Thyroid gland (tissue), 4 donors: Measurements from ENCODE around the gene ADARB2. TPM values are rescaled to one million over a fixed set of nuclear protein-coding genes. Genes with fewer than 3 reads are reported as not detected.
A peak's percentile ranks its signal among the peaks of the same experiment; 100 is the strongest.

Source experiments
- DNase-seq, 2 donors: peaks; one replicate each; pipeline ENCODE4 v3.0.0-alpha.2; 2019
- H3K27ac ChIP-seq, 3 donors: fragments of 200-600 bp; sonication (generic); 1 replicate in 2 of 3; 2 replicates in 1 of 3; pipeline ENCODE4 v1.5.1; 2016 to 2019; ENCODE audit warnings: mild to moderate bottlenecking in 1 of 3, moderate library complexity in 1 of 3
- H3K27me3 ChIP-seq: fragments of 200-600 bp; sonication (generic); one replicate; pipeline ENCODE4 v1.5.1; 2019
- H3K36me3 ChIP-seq, 2 donors: fragments of 200-600 bp; sonication (generic); one replicate each; pipeline ENCODE4 v1.5.1; 2016 to 2019
- H3K4me1 ChIP-seq, 2 donors: fragments of 200-600 bp; sonication (generic); one replicate each; pipeline ENCODE4 v1.5.1; 2017 to 2019
- H3K4me3 ChIP-seq, 3 donors: fragments of 200-600 bp; sonication (generic); replicated peaks in 1 of 3; 1 replicate in 2 of 3; 2 replicates in 1 of 3; pipeline ENCODE4 v1.5.1; 2016; ENCODE audit warnings: mild to moderate bottlenecking in 1 of 3
- H3K9me3 ChIP-seq: fragments of 200-600 bp; sonication (generic); one replicate; pipeline ENCODE4 v1.5.1; 2017
- POLR2A ChIP-seq, 2 donors: fragments of 450-650 bp; IDR thresholded peaks; one replicate each; pipeline ENCODE4 v1.6.1; 2017; ENCODE audit warnings: antibody characterized with exemption in 2 of 2, mild to moderate bottlenecking in 2 of 2, moderate library complexity in 1 of 2
- WGBS, 2 donors: methylation state at CpG; one replicate each; pipeline ENCODE4 v1.1.5; 2017; 5-methylcytosine and 5-hydroxymethylcytosine counted together
- intact Hi-C: fragments of 100-400 bp; cut with DNase I; formaldehyde crosslinking; loops from one replicate; pipeline ENCODE4 v1.15.1; 2023
- total RNA-seq, 4 donors: library from RNA; depleted of rRNA; stranded (reverse); fragments of >200 nt; gene quantifications; one replicate each; pipeline ENCODE4 v1.2.3, GENCODE V29; 2016
- TF ChIP-seq, protein P1 (sequence below), 6 experiments: fragments of 200-600 bp in 3 of 6; fragments of 450-650 bp in 3 of 6; sonication (generic) in 3 of 6; IDR thresholded peaks; one replicate each; pipeline ENCODE4 v1.5.1; 2016 to 2019; ENCODE audit warnings: antibody characterized with exemption in 6 of 6, mild to moderate bottlenecking in 2 of 6, inconsistent platforms in 1 of 6, moderate library complexity in 1 of 6

ADARB2 gene
- total RNA-seq, 4 donors from 2014 or later: 0.08 to 0.15 TPM; not detected in 2

DNA sequence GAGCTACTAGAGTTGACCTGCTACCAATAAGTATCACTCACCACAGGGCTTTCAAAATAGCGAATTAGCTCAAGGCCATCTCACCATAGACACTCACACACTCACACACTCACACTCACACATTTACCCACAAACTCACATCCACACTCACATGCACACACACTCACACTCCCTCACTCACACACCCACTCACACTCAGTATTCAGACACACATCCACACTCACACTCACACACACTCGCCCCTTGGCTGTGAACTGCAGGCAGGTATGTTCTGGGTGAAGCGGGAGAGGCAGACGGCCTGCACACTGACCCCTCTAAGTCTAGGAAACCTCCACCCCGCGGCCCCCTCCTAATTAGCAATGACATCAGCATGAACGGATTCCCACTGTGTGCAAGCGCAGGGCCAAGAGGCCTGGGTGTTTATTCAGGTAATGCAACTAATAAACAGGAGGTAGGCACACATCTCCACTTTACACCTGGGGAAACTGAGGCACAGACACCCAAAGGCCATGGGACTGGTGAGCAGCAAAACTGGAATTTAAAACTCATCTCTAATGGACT, 94.6 kb downstream of the ADARB2 start:
- no peak overlapping the region for H3K4me3 ChIP-seq
- DNase-seq: no peak
- intact Hi-C loops: no loop called here
- TF ChIP-seq, protein P1, sequence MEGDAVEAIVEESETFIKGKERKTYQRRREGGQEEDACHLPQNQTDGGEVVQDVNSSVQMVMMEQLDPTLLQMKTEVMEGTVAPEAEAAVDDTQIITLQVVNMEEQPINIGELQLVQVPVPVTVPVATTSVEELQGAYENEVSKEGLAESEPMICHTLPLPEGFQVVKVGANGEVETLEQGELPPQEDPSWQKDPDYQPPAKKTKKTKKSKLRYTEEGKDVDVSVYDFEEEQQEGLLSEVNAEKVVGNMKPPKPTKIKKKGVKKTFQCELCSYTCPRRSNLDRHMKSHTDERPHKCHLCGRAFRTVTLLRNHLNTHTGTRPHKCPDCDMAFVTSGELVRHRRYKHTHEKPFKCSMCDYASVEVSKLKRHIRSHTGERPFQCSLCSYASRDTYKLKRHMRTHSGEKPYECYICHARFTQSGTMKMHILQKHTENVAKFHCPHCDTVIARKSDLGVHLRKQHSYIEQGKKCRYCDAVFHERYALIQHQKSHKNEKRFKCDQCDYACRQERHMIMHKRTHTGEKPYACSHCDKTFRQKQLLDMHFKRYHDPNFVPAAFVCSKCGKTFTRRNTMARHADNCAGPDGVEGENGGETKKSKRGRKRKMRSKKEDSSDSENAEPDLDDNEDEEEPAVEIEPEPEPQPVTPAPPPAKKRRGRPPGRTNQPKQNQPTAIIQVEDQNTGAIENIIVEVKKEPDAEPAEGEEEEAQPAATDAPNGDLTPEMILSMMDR (IDR thresholded peaks at IDR 0.05): no peak
- no peak for TF ChIP-seq POLR2A (IDR thresholded peaks at IDR 0.05)
- H3K4me1 ChIP-seq: no peaks in the 10 kb centered on the region
- no peak overlapping the region for H3K27ac ChIP-seq
- no peaks in the 10 kb centered on the region for H3K36me3 ChIP-seq
- WGBS, 2 donors: 78 to 85% methylated on average over 8 of the region's 8 CpGs
- no peaks in the 10 kb centered on the region for H3K9me3 ChIP-seq
- no peaks in the 10 kb centered on the region for H3K27me3 ChIP-seq

DNA sequence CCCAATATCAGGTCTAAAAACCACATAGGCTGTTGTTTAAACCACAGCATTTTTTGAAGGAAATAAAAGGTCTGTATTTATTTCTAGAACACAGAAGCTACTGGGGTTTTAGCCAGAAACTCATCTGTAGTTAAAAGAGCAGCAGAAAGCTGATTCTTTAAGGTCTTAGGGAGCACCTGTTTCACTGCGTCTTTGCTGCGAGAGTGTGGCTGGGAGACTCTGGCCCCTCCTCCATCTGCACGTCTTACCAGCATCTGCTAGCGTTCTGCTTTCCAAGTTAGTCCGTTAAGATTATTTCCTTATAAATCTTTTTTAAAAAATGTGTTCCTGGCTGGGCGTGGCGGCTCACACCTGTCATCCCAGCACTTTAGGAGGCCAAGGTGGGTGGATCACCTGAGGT, 95.9 kb downstream of the ADARB2 start:
- no peak for TF ChIP-seq POLR2A (IDR thresholded peaks at IDR 0.05)
- TF ChIP-seq, protein P1 (IDR thresholded peaks at IDR 0.05): no peak
- 56 to 87% methylated on average over 7 of the region's 7 CpGs for WGBS, 2 donors
- Histone ChIP-seq H3K9me3 (no peaks in the 10 kb centered on the region), H3K27me3 (no peaks in the 10 kb centered on the region), H3K4me3 (no peak overlapping the region), H3K4me1 (no peaks in the 10 kb centered on the region), H3K27ac (no peak overlapping the region), H3K36me3 (no peaks in the 10 kb centered on the region)
- intact Hi-C loops: no loop called here
- DNase-seq: no peak

DNA sequence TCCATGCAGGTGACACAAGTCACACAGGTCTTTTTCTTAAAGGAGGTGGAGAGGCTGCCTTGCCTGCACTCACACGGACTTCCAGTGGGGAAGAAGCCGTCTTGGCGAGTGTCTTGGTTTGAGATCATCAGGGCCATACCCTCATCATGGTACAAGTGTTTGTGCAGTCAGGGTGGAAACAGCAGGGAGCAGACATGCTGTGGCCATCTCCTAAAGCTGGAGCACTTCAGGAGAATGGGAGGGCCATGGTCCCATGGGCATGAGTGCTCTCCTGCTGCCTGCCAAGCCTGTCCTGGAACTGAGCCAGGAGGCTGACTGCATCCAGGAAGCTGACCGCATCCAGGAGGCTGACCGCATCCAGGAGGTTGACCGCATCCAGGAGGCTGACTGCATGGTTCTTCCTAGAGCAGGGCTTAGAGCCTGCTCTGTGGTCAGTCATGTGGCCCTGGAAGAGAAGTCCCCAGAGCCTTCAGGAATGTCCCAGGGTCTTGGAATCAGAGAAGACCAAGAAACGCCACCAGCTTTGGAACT, 98.4 kb downstream of the ADARB2 start:
- intact Hi-C loops: no loop called here
- H3K4me1 ChIP-seq: no peaks in the 10 kb centered on the region
- H3K4me3 ChIP-seq: no peak overlapping the region
- TF ChIP-seq POLR2A (IDR thresholded peaks at IDR 0.05): no peak
- TF ChIP-seq, protein P1 (IDR thresholded peaks at IDR 0.05): no peak
- no peaks in the 10 kb centered on the region for H3K9me3 ChIP-seq
- peak; percentile 36 to 51 for DNase-seq
- H3K27ac ChIP-seq: no peak overlapping the region
- no peaks in the 10 kb centered on the region for H3K36me3 ChIP-seq
- 41 to 48% methylated on average over 4 to 7 of the region's 7 CpGs for WGBS, 2 donors
- H3K27me3 ChIP-seq: no peaks in the 10 kb centered on the region

DNA sequence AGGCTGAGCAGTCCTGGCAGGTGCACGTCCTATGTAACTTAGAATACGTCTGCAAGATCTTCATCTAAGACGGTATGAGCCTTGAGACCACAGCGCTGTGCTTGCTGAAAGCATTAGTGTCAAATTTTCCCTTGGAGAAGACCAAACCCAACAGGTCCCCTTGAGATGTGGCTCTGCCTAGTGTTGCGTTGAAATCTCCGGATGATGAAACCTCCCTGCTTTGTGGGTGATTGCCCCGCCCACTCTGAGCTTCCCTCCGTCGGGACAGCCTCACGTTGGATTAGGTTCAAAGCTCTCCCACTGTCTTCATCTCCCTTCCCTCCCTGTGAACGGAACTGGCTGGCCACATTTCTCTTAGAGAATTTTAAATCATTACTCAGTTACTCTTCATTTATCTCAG, 102.0 kb downstream of the ADARB2 start:
- H3K27me3 ChIP-seq: no peaks in the 10 kb centered on the region
- no peaks in the 10 kb centered on the region for H3K9me3 ChIP-seq
- TF ChIP-seq, protein P1 (IDR thresholded peaks at IDR 0.05): no peak
- no peak for TF ChIP-seq POLR2A (IDR thresholded peaks at IDR 0.05)
- no peak overlapping the region for H3K4me3 ChIP-seq
- intact Hi-C loops: no loop called here
- DNase-seq: no peak
- H3K27ac ChIP-seq: no peak overlapping the region
- WGBS, 2 donors: 55 to 68% methylated on average over 11 of the region's 11 CpGs
- H3K4me1 ChIP-seq: no peaks in the 10 kb centered on the region
- no peaks in the 10 kb centered on the region for H3K36me3 ChIP-seq

DNA sequence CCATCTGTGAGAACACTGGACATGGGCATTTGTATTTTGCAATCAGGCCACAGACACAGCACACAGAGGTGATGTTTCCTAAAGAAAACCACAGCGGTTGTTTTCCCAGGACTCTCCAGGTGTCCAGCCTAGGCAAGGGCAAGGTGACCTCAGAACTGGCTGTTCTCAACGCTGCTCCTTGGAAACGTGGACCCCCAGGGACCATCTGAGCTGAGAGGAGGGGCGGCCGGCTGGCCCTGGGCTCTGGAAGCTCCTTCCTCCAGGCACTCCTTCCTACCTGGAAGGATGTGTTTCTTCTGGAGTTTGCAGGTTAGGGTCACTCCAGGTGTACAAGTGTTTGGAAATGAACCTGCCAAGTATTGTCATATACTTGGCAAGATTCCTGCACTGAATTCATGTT, 103.1 kb downstream of the ADARB2 start:
- no peak for DNase-seq
- TF ChIP-seq, protein P1 (IDR thresholded peaks at IDR 0.05): no peak
- no peak for TF ChIP-seq POLR2A (IDR thresholded peaks at IDR 0.05)
- Histone ChIP-seq H3K27ac (no peak overlapping the region), H3K4me3 (no peak overlapping the region), H3K4me1 (no peaks in the 10 kb centered on the region), H3K9me3 (no peaks in the 10 kb centered on the region), H3K36me3 (no peaks in the 10 kb centered on the region), H3K27me3 (no peaks in the 10 kb centered on the region)
- intact Hi-C loops: no loop called here
- 87 to 100% methylated on average over 3 to 5 of the region's 5 CpGs for WGBS, 2 donors
